Glutamatergic neuron (in vitro differentiated cells): Measurements from ENCODE around the gene SFXN2. TPM values are rescaled to one million over a fixed set of nuclear protein-coding genes. Genes with fewer than 3 reads are reported as not detected.

ENCODE experiments used
- DNase-seq: peaks from one replicate; pipeline ENCODE4 v3.0.0; 2022
- H3K27ac Mint-ChIP-seq: one replicate; pipeline ENCODE4 v1.8.0; 2020; ENCODE audit warnings: mild to moderate bottlenecking, mixed read lengths, inconsistent platforms; ENCODE audit not compliant: unreplicated experiment
- H3K27me3 Mint-ChIP-seq: one replicate; pipeline ENCODE4 v1.8.0; 2020; ENCODE audit warnings: mild to moderate bottlenecking, moderate library complexity, mixed read lengths, inconsistent platforms; ENCODE audit not compliant: unreplicated experiment
- H3K36me3 Mint-ChIP-seq: one replicate; pipeline ENCODE4 v1.8.0; 2020; ENCODE audit warnings: mild to moderate bottlenecking, mixed read lengths, inconsistent platforms; ENCODE audit not compliant: unreplicated experiment
- H3K4me1 Mint-ChIP-seq: one replicate; pipeline ENCODE4 v1.8.0; 2020; ENCODE audit warnings: mild to moderate bottlenecking, low read depth, mixed read lengths, inconsistent platforms; ENCODE audit not compliant: unreplicated experiment
- H3K4me3 Mint-ChIP-seq: one replicate; pipeline ENCODE4 v1.8.0; 2020; ENCODE audit warnings: mild to moderate bottlenecking, mixed read lengths, inconsistent platforms; ENCODE audit not compliant: unreplicated experiment
- H3K9me3 Mint-ChIP-seq: one replicate; pipeline ENCODE4 v1.8.0; 2020; ENCODE audit warnings: mild to moderate bottlenecking, moderate library complexity, mixed read lengths, inconsistent platforms; ENCODE audit not compliant: unreplicated experiment
- total RNA-seq: library from RNA; stranded (reverse); fragmentation: NEBNext Ultra II Directional; extraction: Animal tissue kit (Norgen Biotek cat#: 25700); gene quantifications from one replicate; pipeline ENCODE4 v1.2.1, GENCODE V29; 2021; ENCODE audit not compliant: unreplicated experiment
- TF ChIP-seq, protein P1 (sequence below): fragments of 200-600 bp; sonication (generic); IDR thresholded peaks from one replicate; pipeline ENCODE4 v1.5.0; 2021; ENCODE audit not compliant: partially characterized antibody, unreplicated experiment

The SFXN2 gene
- total RNA-seq, 1 donor from 2014 or later: 5.4 TPM

DNA sequence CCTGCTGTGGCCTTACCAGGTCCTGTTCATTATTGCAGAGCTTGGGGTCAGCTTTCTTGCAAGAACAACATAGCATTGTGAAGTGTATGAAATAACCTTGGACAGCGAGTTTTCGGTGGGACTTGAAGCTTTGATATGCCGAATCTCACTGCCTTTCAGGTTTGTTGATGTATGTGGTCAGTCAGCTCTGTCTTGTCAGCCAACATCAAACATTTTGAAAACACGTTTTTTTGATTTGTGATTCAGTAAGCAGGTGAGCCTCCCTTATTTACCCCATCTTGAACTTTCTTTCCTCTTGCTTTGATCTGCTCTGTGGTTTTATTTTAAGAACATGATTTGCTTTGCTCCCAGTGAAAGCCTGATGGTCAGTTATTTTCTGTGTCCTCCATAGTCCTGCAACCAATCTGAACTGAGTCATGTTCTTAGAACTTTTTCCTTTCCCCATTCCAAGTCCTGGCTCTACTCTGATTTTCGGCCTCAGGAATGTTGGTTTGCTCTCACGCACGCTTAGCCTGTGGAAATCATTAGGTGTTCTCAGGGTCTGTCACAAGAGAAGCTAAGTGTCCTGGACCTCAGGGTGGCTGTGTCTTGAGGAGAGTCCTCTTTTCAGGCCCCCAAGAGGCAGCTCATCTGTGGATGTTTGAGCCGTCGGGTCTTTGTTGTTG, 38.0 kb downstream of the SFXN2 start:
- no peak overlapping the region for H3K4me3 Mint-ChIP-seq
- H3K27ac Mint-ChIP-seq: no peak overlapping the region

DNA sequence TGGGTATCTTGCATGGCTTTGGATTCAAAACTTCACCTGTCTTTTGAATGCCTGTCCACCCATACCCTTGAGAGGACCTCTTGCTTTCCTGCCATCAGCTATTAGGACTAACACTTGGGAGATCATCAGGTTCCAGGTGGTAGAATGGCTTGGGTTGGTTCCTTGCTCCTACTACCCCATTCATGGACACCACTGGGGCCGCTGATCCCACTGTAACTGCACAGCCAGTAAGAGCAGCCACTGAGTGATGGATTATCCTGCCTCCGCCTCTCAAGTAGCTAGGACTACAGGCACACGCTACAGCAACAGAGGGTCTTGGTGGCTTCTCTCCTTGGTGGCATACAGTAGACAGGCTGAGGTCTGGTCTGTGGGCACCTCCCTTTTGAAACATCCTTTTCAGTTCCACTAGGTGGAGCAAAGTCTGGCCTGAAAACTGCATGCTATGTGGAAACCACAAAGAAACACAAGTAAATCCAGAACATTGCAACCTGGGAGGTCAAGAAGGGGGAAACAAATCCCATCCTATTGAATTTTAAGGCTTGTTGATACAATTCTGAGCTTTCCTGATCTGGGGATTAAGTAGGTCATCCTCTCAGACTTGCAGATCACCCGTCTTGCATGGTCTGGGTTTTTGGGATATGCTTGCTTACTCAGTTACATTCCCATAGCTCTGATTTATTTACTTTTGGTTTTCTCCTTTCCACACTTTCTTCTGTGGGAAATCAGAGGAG, 38.7 kb downstream of the SFXN2 start:
- DNase-seq: no peak
- Mint-ChIP-seq H3K36me3 (no peaks in the 10 kb centered on the region), H3K9me3 (no peaks in the 10 kb centered on the region), H3K4me1 (no peaks in the 10 kb centered on the region), H3K27ac (no peak overlapping the region), H3K4me3 (no peak overlapping the region), H3K27me3 (peaks cover 3% of the 10 kb centered on the region)
- TF ChIP-seq, protein P1, sequence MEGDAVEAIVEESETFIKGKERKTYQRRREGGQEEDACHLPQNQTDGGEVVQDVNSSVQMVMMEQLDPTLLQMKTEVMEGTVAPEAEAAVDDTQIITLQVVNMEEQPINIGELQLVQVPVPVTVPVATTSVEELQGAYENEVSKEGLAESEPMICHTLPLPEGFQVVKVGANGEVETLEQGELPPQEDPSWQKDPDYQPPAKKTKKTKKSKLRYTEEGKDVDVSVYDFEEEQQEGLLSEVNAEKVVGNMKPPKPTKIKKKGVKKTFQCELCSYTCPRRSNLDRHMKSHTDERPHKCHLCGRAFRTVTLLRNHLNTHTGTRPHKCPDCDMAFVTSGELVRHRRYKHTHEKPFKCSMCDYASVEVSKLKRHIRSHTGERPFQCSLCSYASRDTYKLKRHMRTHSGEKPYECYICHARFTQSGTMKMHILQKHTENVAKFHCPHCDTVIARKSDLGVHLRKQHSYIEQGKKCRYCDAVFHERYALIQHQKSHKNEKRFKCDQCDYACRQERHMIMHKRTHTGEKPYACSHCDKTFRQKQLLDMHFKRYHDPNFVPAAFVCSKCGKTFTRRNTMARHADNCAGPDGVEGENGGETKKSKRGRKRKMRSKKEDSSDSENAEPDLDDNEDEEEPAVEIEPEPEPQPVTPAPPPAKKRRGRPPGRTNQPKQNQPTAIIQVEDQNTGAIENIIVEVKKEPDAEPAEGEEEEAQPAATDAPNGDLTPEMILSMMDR: peak; percentile 32

More for the DNA sequence above, 38.0 kb downstream of the SFXN2 start:
- Mint-ChIP-seq H3K9me3 (no peaks in the 10 kb centered on the region), H3K27me3 (peaks cover 3% of the 10 kb centered on the region), H3K36me3 (no peaks in the 10 kb centered on the region), H3K4me1 (no peaks in the 10 kb centered on the region)
- TF ChIP-seq, protein P1: no peak
- DNase-seq: no peak

DNA sequence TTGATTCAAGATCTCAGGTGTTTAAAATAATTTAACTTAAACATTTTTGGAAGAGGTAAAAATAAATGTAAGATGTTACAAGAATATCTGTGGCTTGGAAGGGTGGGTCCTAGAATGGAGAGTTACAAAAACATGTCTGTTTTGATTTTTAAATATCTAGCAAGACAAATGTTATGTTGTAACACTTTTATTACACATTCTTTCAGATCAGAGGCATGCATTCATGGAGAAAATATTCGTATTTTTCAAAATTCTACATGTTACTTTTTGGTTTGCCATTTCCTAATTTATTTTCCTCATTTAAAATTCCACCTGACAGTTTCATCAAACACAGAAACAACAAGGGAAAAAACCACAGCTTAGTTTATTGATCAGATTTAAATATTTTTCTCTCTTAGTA, 39.3 kb downstream of the SFXN2 start:
- Mint-ChIP-seq H3K27ac (no peak overlapping the region), H3K36me3 (no peaks in the 10 kb centered on the region), H3K4me3 (no peak overlapping the region), H3K9me3 (no peaks in the 10 kb centered on the region), H3K27me3 (peaks cover 3% of the 10 kb centered on the region), H3K4me1 (no peaks in the 10 kb centered on the region)
- TF ChIP-seq, protein P1: no peak
- no peak for DNase-seq

DNA sequence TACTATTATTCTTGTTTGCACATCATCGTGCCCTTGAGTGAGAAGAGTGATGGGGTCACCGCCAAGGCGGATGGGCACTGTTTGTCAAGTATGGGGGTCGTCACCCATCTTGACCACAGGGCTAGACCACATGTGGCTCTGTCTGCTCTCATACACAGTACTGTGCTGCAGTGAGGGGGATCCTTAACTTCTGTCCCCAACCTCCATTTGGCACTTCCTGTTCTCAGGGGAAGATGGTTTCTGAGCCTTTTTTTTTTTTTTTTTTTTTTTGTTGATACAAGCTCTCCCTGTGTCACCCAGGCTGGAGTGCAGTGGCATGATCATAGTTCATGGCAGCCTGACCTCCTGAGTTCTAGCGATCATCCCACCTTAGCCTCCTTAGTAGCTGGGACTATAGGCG, 42.9 kb downstream of the SFXN2 start:
- Mint-ChIP-seq H3K9me3 (no peaks in the 10 kb centered on the region), H3K27ac (no peak overlapping the region), H3K27me3 (peaks cover 1% of the 10 kb centered on the region), H3K4me3 (no peak overlapping the region), H3K36me3 (no peaks in the 10 kb centered on the region), H3K4me1 (no peaks in the 10 kb centered on the region)
- TF ChIP-seq, protein P1: no peak
- no peak for DNase-seq
